Upper lobe of left lung (tissue), 4 donors: ENCODE data around the gene RLN1.

Experiments
- CTCF ChIP-seq, 6 experiments: fragments of 450-650 bp in 4 of 6; fragments of 200-600 bp in 2 of 6; sonication (generic) in 2 of 6; IDR thresholded peaks; one replicate each; pipeline ENCODE4 v1.5.1; 2016 to 2019; ENCODE audit warnings: antibody characterized with exemption in 6 of 6
- EP300 ChIP-seq, 4 donors: sonication (generic); formaldehyde crosslinking; IDR thresholded peaks; one replicate each; pipeline ENCODE4 v1.5.1; 2017; ENCODE audit warnings: antibody characterized with exemption in 4 of 4, control low read depth in 2 of 4
- POLR2A ChIP-seq, 4 donors: fragments of 450-650 bp; IDR thresholded peaks; one replicate each; pipeline ENCODE4 v1.5.1; 2016 to 2017; ENCODE audit warnings: antibody characterized with exemption in 4 of 4, mild to moderate bottlenecking in 2 of 4
- POLR2AphosphoS5 ChIP-seq, 2 donors: sonication (generic); formaldehyde crosslinking; IDR thresholded peaks; one replicate each; pipeline ENCODE4 v1.5.1; 2017; ENCODE audit warnings: antibody characterized with exemption in 2 of 2

- TF ChIP-seq CTCF (IDR thresholded peaks at IDR 0.05) = no peak
- no peak for TF ChIP-seq POLR2AphosphoS5 (IDR thresholded peaks at IDR 0.05)
- TF ChIP-seq POLR2A (IDR thresholded peaks at IDR 0.05) = no peak
- no peak for TF ChIP-seq EP300 (IDR thresholded peaks at IDR 0.05)
Observed at GRCh38 chr9:5336688-5337087, 3.0 kb downstream of the RLN1 start.
